ENCODE measurements around the gene CRX.
A peak's percentile ranks its signal among the peaks of the same experiment; 100 is the strongest.
"Not testable (repeated sequence)": the region's sequence is repeated elsewhere in the genome, so short reads cannot be mapped to it uniquely, and the experiment has no call there.

CRX gene

GRCh38 chr19:47804451-47804850 is 17.3 kb upstream of the CRX start, which contains the start of gene TPRX1:
TPRX1 (minus strand) TSS chr19:47804551; CDS start chr19:47804539, 12 bp downstream.
- not testable (repeated sequence) for DNase-seq

GRCh38 chr19:47805313-47805712 is 16.4 kb upstream of the CRX start:
- no peak for DNase-seq

- no peak for DNase-seq
These were observed 15.3 kb upstream of the CRX start for GRCh38 chr19:47806435-47806834.

GRCh38 chr19:47813304-47813994 is 8.3 kb upstream of the CRX start:
- peak; percentile 69 for DNase-seq

GRCh38 chr19:47813995-47814328 is 7.8 kb upstream of the CRX start:
- DNase-seq: no peak

GRCh38 chr19:47816270-47816669 is 5.5 kb upstream of the CRX start:
- DNase-seq: not testable (repeated sequence)

- DNase-seq: not testable (repeated sequence)
These were observed 3.5 kb upstream of the CRX start for GRCh38 chr19:47818221-47818620.

GRCh38 chr19:47819858-47820257 is 1.9 kb upstream of the CRX start:
- no peak for DNase-seq

- DNase-seq: no peak
These were observed 1.3 kb upstream of the CRX start for GRCh38 chr19:47820410-47820809.

- no peak for DNase-seq
These were observed 2.7 kb downstream of the CRX start for GRCh38 chr19:47824396-47824795.

- no peak for DNase-seq
These were observed 5.1 kb downstream of the CRX start for GRCh38 chr19:47826800-47827199.

GRCh38 chr19:47832723-47833122 is 11.0 kb downstream of the CRX start:
- no peak for DNase-seq

- no peak for DNase-seq
These were observed 14.3 kb downstream of the CRX start for GRCh38 chr19:47836038-47836437.

GRCh38 chr19:47839411-47839810 is 17.7 kb downstream of the CRX start:
- no peak for DNase-seq

- DNase-seq: no peak
These were observed 18.2 kb downstream of the CRX start for GRCh38 chr19:47839913-47840312.

- DNase-seq: no peak
These were observed 21.2 kb downstream of the CRX start for GRCh38 chr19:47842941-47843340.

GRCh38 chr19:47848425-47848822 is 26.7 kb downstream of the CRX start:
- no peak for DNase-seq

- DNase-seq: peak; percentile 1
These were observed 27.2 kb downstream of the CRX start for GRCh38 chr19:47848823-47849473.

GRCh38 chr19:47853003-47853402 is 31.3 kb downstream of the CRX start:
- DNase-seq: no peak

- DNase-seq: no peak
These were observed 32.7 kb downstream of the CRX start for GRCh38 chr19:47854459-47854858.

- DNase-seq: not testable (repeated sequence)
These were observed 36.5 kb downstream of the CRX start for GRCh38 chr19:47858231-47858630.

GRCh38 chr19:47858646-47859285 is 37.0 kb downstream of the CRX start, which contains the start of gene TPRX2:
TPRX2 (plus strand) TSS chr19:47859235; CDS start chr19:47859247, 12 bp downstream.
- not testable (repeated sequence) for DNase-seq

- not testable (repeated sequence) for DNase-seq
These were observed 38.1 kb downstream of the CRX start for GRCh38 chr19:47859838-47860237.
